GM21423 (cell line): Measurements from ENCODE around the gene ANKRD39.
A peak's percentile ranks its signal among the peaks of the same experiment; 100 is the strongest.
"Not testable (repeated sequence)": the region's sequence is repeated elsewhere in the genome, so short reads cannot be mapped to it uniquely, and the experiment has no call there.

ENCODE experiments used
- ATAC-seq: cut with Tn5 transposase; IDR thresholded peaks from one replicate; pipeline ENCODE4 v1.9.1; 2021; ENCODE audit warnings: mild to moderate bottlenecking, moderate library complexity; ENCODE audit not compliant: unreplicated experiment

The ANKRD39 gene

DNA sequence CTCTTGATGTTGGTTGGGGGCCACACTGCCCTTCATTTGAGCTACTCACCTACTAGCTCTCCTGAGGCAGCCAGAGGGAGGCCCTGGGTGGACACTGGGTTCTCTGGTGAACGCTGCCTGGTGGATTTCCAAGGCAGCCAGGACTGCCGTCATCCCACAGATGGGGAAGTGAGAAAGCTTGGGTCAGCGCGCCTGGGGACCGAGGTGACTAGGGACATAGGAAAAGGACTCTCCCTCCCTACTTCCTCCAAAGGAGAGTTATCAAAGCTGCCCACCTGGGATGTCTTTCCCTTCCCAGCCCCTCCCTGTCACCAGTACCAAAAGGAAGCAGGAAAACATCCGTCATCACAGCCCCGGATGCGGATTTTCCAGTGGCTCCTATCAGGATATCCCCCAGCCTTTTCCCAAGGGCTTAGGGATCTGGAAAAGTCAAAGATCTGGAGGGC, 15.9 kb upstream of the ANKRD39 start:
- ATAC-seq = no peak

DNA sequence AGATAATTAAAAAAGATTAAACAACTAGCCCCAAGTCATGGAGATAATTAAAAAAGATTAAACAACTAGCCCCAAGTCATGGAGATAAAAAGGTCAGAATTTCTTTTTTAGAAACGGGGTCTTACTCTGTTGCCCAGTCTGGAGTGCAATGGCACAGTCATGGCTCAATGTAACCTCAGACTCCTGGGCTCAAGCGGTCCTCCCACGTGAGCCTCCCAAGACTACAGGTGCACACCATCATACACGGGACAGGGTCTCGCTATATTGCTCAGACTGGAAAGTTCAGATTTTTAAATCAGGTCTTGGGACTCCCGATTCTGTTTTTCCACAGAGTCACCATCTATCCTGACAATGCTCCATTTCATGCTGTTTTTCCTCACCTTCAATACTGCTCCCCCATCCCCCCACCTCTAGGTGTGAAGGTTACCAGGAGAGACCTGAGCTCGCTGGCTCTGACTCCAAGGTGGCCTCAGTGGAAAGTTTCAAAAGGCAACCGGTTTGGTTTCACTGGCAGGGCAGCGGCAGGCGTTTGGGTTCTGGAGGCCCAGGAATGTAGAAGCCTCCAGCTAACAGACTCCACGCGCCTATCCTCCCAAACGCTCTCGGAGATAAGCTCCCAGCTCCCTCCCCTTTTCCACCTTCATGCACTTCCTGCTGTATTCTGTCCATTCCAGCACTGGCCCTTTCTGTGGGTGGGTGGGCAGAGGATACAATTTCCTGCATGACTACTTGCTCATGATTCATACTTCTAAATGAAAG, 15.0 kb upstream of the ANKRD39 start:
- ATAC-seq = no peak

DNA sequence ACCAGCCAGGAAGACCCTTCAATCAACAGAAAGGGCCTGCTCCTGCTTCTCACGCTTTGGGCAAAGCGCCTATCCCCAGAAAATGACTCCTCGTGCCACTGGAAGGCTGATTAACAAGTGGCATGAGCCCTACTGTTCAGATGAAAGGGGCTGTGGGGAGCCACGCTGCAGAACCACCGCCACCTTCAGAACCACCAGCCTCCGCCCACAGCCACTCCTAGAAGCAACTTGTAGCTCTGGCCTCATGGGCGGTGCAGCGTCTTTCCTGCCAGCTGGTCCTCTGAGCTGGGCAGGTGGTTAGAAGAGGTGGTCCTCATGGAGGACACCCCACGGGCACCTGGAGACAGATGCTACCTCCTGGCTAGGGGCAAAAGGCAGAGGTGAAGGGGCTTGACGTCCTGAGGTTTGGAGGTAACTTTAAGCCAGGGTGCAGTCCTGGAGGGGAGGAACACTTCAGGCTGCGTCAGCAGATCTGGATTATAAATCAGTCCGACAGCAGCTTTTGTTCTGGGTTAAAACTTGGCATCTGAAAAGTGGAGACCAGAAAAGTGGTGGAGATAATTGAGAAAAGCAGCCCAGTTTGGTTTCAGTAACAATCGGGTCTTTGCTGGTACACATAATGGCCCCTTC, 12.9 kb upstream of the ANKRD39 start:
- ATAC-seq = no peak

DNA sequence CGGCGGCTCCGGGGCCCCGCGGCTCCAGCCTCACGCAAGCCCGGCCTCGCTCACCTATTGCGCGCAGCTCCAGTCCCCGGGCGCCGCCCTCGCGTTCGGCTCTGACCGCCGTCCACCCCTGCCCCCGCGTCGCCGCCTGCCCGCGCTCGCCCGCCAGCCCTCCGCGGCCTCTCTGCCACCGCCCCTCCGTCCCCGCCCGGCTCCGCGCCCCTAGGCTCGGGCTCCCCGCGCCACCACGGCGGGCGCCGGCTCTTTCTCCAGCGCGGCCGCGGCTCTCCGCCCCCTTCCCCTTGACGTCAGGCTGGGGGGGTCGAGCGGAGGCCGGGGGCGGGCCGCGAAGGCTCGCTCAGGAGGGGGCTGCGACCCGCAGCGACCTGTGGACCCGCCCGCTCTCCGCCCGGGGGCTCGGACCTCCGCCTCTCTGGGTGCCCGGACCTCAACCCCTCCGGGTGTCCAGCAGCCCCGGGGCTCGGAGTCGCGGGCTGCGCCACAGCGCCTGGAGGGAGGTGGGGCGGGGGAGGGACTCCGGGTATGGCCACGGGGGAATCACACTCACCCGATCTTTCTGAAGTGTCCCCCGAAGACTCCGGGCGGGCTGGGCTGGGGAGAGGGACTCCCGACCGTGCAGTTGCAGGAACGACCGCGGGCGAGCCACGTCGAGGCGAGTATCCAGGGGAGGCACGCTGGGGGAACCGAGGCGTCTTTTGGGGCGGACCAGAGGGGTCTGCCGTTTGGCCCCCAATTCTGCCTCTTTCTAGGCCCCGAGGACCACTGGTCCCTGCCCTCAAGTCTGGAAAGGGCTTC, 12.2 kb upstream of the ANKRD39 start, which contains the start of gene SEMA4C:
TSS of gene SEMA4C (minus strand) at position 259 of the 804 bp plus-strand sequence. CDS start 2,194 bp downstream, outside the sequence.
- no peak for ATAC-seq

DNA sequence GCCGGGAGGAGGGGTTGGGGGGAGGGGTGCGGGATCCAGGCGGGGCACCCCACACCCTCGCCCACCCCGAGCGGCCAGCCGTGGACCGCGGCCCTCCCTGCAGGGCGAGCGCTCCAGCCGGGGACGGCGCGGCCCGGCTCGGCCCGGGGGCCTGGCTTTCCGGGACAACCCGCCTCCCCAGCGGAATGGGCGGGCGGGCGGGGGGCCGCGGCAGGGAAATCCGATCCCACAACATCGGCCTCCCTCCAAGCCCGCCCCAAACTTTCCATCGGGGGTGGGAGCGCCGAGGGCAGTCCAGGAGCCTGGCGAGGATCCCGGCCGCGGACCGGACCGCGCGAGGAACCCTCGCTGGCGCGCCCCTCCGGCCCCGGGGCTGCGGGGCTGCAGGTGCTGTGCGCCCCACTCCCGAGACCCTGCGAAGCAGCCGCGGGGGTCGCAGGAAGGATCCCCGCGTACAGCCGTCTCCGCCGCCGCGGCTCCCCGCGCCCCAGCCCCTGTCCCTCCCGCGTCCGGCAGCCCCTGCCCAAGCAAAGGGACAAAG, 11.5 kb upstream of the ANKRD39 start:
- ATAC-seq = no peak

DNA sequence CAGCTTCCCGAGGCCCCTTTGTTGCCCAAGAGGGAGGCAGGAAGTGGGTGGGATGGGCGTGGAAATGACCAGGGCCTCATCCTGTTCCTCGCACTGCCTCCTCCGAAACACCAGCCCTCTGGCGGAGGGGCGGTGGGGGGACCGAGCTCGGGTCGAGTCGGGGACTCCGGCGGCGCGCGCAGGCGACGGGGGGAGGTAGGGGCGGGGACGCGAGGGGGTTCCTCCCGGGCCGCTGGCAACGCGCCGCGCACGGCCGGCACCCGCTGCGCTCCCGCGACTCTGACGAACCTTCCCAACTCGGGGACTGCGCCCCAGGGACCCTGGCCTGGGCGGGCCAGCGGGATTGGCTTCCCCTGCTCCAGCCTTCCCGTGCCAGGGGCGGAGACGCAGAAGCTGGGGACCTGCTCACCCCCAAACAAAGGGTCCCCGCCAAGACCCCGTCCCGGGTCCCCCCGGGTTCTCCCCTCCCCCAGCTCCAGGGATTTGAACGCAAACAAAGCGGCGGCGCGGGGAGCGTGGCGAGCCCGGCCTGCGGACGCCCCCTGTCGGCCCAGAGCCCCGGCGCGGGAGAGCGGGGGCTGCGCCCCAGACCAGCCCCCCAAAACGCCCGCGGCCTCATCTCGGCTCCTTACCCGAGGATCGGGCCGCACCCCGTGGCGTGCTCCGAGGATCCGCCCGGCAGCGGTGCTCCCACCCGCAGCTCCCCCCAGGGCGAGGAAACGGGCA, 10.9 kb upstream of the ANKRD39 start:
- peak; percentile 47 for ATAC-seq

DNA sequence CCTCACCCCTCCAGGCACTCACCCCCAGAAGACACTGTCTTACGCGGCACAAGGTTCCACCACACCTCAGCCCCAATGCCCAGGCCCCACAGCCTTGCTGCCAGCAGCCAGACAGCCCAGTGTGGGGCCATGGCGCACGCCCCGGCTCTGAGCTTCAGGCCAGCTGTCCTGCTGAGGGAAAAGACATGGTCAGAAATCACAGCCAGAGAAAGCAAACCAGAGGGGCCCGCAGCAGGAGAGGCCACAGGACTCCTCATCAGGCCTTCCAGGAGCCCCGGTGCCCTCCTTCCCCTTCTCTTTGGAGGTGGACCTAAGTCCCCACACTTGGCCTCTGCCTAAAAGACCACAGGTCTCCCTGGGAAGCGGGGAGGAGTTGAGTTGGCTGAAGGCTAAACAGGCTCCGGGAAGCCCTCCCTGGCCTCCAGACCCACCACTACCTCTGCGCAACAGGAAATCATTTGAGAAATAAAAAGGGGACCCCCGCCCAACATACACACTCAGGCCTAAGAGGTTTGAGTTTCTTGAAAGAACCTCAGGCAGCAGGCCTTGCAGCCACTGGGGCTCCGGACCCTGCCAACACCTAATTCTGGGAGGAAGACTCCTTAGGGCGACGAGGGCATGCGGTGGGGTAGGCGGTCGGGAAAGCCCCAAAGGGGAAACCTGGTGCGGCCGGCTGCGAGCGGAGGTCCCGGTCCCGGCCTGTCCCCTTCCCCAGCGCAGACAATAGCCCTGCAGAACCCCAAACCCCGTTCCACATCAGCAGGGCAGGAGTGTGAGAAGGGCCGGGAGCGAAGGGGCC, 10.1 kb upstream of the ANKRD39 start:
- no peak for ATAC-seq

DNA sequence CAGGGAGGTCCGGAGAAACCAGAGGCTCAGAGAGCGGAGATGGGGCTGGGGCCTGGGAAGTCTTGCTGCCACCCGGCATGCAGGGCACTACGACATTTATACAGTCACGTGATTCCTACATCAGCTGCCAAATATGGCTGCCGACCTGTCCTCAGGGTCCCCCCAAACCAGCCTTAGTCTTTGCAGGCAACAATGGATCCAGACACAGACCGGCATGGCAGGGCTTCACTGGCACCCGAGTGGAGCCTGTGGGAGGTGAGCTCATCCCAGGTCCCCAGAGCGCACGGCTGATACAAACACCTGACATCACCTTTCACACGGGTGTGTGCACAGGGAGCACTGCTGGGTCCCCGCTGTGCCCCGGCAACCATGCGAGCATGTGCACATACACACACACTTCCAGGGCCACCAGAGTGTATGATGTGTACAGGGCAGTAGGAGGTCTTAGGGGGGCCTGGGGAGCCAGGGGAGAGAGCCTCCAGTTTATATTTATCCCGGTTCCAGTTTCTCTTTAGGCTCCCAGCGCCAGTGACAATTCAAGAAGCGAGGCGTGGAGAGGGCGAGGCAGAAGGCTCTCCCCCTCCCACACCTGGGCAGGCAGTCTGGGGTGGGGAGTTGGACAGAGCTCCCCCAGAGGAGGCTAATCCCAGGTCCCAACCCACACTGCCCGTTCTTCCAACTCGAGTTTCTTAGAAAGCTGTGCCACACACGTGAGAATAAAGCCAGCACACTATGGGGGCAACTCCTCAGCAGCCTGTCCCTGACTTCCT, 9.4 kb upstream of the ANKRD39 start:
- no peak for ATAC-seq

DNA sequence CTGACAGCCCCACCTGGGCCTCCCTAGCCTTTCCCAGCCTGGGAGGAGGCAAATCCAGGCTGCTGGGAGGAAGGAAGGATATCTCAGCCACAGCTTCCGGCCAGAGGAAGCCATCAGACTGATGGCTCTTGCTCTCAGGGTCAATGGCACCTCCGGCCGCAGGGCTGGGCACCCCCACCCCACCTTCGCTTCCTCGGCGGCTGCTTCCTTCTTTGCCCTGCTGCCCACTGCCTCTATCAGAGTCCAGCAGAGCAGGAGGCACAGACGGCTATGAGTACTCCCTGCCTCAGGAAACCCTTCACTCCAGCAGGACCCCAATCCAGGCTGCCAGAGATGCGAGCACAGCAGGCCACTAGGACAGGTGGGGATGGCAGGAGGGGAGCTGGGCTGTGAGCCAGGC, 8.8 kb upstream of the ANKRD39 start:
- ATAC-seq = no peak

DNA sequence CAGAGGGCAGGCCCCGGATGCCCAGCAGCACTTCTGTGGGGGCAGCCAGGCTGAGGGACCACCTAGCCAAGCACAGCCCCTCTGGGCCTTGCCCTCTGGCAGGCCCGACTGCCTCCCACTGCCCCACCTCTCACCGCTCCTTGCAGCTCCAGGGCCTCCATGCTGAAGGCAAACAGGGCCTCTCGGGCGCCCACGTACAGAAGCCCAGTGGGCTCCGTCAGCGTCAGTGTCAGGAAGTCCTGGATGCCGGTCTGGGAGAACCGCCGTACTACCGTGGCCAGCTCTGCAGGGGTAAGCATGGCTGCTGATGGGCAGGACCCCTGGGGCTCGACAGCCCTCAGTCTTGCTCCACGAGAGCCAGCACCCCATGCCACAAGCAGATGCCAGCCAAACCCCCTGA, 8.3 kb upstream of the ANKRD39 start:
- ATAC-seq = no peak

DNA sequence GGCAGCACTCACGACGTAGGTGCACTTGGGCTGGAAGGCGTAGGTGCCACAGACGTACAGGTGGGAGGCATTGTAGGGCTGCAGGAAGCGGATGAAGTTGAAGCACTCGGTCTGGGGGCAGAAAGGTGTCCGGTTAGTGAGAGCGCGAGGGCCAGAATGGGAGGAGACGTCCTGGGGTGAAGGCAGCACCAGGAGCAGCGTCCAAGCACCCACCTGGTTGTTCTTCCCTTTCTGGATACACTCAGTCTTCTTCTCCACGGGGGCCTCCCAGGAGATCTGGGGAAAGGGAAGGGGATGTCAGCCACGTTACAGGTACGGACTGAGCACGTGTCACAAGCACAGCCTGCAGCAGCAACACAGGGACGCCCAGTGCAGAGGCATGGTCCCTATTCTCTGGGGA, 7.8 kb upstream of the ANKRD39 start:
- ATAC-seq = no peak

DNA sequence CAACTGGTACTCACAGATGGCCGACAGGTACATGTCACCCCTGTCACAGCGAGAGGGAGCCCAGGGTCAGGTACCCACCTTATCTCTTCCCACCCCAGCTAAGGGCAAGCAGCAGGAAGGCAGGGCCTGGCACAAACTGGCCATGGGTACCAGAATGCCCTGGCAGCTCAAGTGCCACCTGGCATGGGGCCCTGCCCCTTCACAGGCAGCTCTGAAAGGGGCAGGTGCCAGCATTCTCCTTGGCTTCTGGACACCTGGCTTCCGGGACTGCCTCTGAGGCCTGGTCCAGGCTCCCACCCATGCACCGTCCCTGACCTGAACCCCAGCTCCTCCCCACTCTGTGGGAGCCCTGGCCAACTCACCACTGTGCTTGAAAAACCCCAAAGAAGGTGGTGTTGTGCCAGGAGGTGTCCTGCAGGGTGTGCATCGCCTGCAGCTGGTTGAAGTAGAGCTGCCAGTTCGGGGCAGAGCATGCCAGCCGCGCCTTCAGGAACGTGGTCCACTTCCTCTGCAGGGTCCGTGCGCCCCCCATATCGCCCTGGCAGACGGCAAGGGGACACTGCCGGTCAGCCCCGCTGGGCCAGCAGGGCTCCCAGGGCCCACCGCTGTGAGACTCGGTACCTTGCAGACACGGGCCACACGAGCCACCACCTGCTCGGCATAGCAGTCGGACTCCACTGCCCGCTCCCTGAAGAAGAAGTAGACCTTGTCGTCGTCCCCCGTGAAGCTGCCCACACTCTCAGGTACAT, 6.7 kb upstream of the ANKRD39 start:
- no peak for ATAC-seq

DNA sequence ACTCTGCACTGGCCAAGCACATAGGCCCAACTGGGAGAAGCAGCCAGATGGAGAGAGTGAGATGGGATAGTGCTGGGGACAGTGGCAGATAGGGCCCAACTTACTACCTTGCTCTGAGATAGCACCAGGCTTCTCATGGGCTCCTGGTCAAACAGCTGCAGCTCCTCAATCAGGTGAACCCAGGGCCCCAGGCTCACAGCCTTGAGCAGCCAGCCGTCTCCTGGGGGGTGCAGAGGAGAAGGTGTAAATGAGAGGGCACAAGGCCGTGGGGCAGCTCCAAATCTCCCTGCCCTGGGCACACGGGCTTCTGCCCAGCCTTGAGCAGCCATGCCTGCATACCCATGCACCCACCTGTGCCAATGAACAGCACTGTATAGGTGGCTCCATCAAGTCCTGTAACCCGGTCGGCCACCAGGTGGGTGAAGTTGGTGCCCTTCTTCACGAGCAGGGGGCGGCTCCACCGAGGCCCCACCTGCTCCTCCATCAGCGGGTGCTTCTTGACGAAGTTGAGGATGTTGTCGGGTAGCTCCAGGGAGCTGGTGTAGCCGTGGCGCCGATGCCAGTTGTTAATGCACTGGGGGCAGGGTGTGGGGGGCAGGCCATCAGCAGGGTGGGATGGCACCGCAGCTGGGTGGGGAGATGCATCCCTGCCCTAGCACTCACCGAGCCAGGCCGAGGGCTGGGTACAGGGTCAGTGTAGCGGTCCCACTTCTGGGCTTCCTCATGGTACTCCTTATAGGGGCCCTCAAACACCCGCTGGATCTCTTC, 5.9 kb upstream of the ANKRD39 start:
- ATAC-seq = no peak

DNA sequence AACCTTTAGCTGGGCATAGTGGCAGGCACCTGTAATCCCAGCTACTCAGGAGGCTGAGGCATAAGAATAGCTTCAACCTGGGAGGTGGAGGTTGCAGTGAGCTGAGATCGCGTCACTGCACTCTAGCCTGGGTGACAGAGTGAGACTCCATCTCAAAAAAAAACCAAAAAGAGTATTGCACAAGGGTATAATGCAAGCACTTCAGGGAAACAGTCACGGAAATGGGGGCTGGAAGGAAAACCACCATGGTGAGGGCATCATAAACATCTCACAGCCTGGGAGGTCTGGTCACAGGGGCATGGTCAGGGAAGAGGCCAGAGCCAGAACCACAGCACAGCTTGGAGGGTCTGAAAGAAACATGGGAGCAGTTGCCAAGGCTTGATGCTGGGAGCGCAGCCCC, 5.2 kb upstream of the ANKRD39 start:
- not testable (repeated sequence) for ATAC-seq

DNA sequence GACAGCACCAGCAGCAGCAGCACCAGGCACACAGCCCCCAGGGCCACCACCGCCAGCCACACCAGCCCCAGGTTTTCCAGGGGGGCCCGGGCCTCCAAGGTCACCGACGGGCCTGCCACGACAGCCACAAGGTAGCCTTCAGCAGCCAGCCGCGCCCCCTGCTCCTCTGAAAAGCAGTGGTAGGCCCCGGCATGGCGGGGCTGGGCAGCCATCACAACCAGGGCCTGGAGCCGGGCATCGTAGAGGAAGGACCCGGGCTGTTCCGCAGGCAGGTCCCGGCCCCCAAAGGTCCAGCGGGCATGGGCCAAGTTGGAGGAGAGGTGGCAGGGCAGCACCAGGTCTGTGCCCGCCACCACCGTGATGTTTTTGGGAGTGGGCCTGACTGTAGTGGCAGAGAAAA, 3.3 kb upstream of the ANKRD39 start:
- ATAC-seq = no peak

DNA sequence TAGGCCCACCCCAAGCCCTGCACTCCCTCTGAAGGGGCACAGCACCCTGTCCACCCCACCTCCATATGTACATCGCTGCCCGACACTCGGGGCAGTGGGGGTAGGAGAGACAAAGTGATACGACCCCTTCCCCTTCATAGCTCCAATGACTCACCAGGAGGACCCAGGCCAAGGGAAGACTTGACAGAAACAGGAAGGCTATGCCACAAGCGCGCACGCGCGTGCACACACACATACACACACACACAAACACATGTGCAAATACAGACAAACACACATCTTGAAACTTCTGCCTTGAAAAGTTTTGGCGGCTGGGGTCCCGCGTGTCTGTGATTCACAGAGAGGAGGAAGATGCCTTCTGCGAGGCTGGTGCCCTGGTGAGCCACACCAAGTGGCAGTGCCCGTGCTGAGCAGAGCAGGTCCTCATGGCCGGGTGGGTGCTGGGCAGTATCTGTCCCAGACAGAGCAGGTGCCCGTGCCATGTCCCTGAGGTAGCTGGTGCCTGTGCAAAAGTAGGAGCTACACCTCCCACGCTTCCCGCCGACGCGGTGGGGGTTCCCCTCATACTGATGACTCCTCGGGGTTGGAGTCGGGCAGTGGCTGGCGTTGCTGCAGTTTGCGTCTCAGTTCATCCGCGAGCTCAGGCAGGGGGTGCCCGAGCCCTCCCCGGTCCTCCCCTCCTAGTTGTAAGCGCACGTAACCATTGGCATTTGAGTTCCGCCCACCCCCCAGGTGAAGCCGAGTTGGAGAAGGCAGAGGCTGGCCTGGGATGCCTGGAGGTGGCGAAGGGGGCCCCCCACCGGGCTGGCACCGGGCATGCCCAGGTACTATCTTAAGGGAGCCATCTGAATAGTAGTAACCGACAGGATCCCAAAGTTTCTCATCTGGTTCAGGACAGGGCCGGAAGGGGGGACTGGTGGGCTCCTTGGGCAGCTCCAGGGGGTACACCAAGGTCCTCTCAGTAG, 2.5 kb upstream of the ANKRD39 start:
- ATAC-seq = no peak

DNA sequence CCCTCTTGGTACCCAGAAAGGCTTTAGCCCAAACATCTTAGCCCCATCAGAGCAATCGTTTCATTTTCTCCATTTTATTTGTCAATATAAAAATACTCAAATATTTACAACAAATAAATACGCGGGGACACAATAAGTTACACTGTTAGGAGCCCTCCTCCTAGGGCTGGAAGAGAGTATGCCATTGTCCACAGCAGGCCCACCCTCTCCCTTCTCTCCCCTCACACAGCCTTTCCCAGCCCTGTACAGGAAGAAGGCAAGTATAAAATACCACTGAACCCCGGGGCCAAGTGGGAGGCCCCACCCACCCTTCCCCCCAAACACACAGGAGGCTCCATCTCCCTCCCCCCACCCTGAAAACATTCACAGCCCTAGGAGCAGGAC, 1.9 kb upstream of the ANKRD39 start:
- ATAC-seq = no peak
